DMS 273 (cell line): ENCODE results near the gene COLEC12.

ENCODE experiments used
- DNase-seq: peaks from one replicate; lab custom pipeline; 2025; ENCODE audit not compliant: unreplicated experiment; lab: John Stamatoyannopoulos, UW

Gene COLEC12

GRCh38 chr18:475202-476031 is 25.1 kb downstream of the COLEC12 start:
- no peak for DNase-seq

- DNase-seq: no peak
These were observed 26.1 kb downstream of the COLEC12 start for GRCh38 chr18:474416-474815.

- no peak for DNase-seq
These were observed 26.7 kb downstream of the COLEC12 start for GRCh38 chr18:473802-474201.

GRCh38 chr18:471716-472115 is 28.8 kb downstream of the COLEC12 start:
- DNase-seq: no peak

GRCh38 chr18:470661-471501 is 29.6 kb downstream of the COLEC12 start:
- DNase-seq: no peak

- DNase-seq: peak; percentile 77
These were observed 31.3 kb downstream of the COLEC12 start for GRCh38 chr18:468955-469790.

- no peak for DNase-seq
These were observed 36.5 kb downstream of the COLEC12 start for GRCh38 chr18:463827-464541.

GRCh38 chr18:463403-463802 is 37.1 kb downstream of the COLEC12 start:
- no peak for DNase-seq

- DNase-seq: no peak
These were observed 38.7 kb downstream of the COLEC12 start for GRCh38 chr18:461762-462161.

GRCh38 chr18:460791-461190 is 39.7 kb downstream of the COLEC12 start:
- no peak for DNase-seq

GRCh38 chr18:459814-460593 is 40.5 kb downstream of the COLEC12 start:
- DNase-seq: no peak

- DNase-seq: no peak
These were observed 42.7 kb downstream of the COLEC12 start for GRCh38 chr18:457521-458412.

- DNase-seq: peak; percentile 55
These were observed 43.4 kb downstream of the COLEC12 start for GRCh38 chr18:457140-457519.

- DNase-seq: no peak
These were observed 44.0 kb downstream of the COLEC12 start for GRCh38 chr18:456361-457139.

GRCh38 chr18:453400-453799 is 47.1 kb downstream of the COLEC12 start:
- no peak for DNase-seq

GRCh38 chr18:452816-453215 is 47.7 kb downstream of the COLEC12 start:
- DNase-seq: no peak

- peak; percentile 52 for DNase-seq
These were observed 51.1 kb downstream of the COLEC12 start for GRCh38 chr18:449374-449773.
